GM12872 (cell line): Measurements from ENCODE around the gene VN1R5.

Experiments used
- CTCF ChIP-seq: IDR thresholded peaks from 3 replicates; pipeline ENCODE4 v1.5.1; 2011; ENCODE audit warnings: low read depth, mild to moderate bottlenecking, low read length, moderate library complexity; ENCODE audit not compliant: insufficient read depth

VN1R5 gene

GRCh38 chr1:247297263-247298123, 41.6 kb downstream of the VN1R5 start:
- no peak for TF ChIP-seq CTCF

- TF ChIP-seq CTCF = no peak
These were observed 42.2 kb downstream of the VN1R5 start for GRCh38 chr1:247298124-247298481.

- no peak for TF ChIP-seq CTCF
These were observed 42.8 kb downstream of the VN1R5 start for GRCh38 chr1:247298701-247299100.

- no peak for TF ChIP-seq CTCF
These were observed 44.0 kb downstream of the VN1R5 start for GRCh38 chr1:247299723-247300381.

GRCh38 chr1:247300491-247301175, 44.8 kb downstream of the VN1R5 start:
- no peak for TF ChIP-seq CTCF

GRCh38 chr1:247301176-247301540, 45.3 kb downstream of the VN1R5 start:
- no peak for TF ChIP-seq CTCF

GRCh38 chr1:247303216-247303615, 47.3 kb downstream of the VN1R5 start:
- no peak for TF ChIP-seq CTCF
